Activated B cell treated with CpG ODN at 0.5 μM for 24 hours (primary cell): ENCODE data around the gene RAD51AP2. TPM values are rescaled to one million over a fixed set of nuclear protein-coding genes. Genes with fewer than 3 reads are reported as not detected.

ENCODE experiments used
- ATAC-seq: fragments of 200-7000 bp; cut with Tn5 transposase; one replicate; pipeline ENCODE4 v1.10.0; 2021; ENCODE audit warnings: low read depth, mild to moderate bottlenecking, moderate library complexity
- CTCF ChIA-PET: fragments of 350-600 bp; sonication (Branson Sonifier 250); formaldehyde crosslinking; loops from one replicate; lab custom pipeline; 2021; ENCODE audit warnings: antibody characterized with exemption; lab: Charles Lee
- POLR2A ChIA-PET: fragments of 350-600 bp; sonication (Branson Sonifier 250); formaldehyde crosslinking; loops from one replicate; lab custom pipeline; 2021; ENCODE audit warnings: antibody characterized with exemption; lab: Charles Lee
- DNase-seq: peaks from one replicate; pipeline ENCODE4 v3.0.0; 2022
- H3K27ac Mint-ChIP-seq: one replicate; pipeline ENCODE4 v1.8.0; 2020; ENCODE audit warnings: mixed read lengths
- H3K27me3 Mint-ChIP-seq: one replicate; pipeline ENCODE4 v1.8.0; 2021; ENCODE audit warnings: mixed read lengths
- H3K36me3 Mint-ChIP-seq: one replicate; pipeline ENCODE4 v1.8.0; 2021; ENCODE audit warnings: low read depth, mixed read lengths
- H3K4me1 Mint-ChIP-seq: one replicate; pipeline ENCODE4 v1.8.0; 2021; ENCODE audit warnings: mixed read lengths
- H3K4me3 Mint-ChIP-seq: one replicate; pipeline ENCODE4 v1.8.0; 2020; ENCODE audit warnings: mild to moderate bottlenecking, mixed read lengths
- H3K9me3 Mint-ChIP-seq: one replicate; pipeline ENCODE4 v1.8.0; 2020; ENCODE audit warnings: mixed read lengths
- CTCF ChIP-seq: fragments of 200-600 bp; IDR thresholded peaks from one replicate; pipeline ENCODE4 v1.8.0; 2022; ENCODE audit warnings: antibody characterized with exemption, mild to moderate bottlenecking
- intact Hi-C: fragments of 100-400 bp; cut with micrococcal nuclease; formaldehyde crosslinking; loops from one replicate; pipeline ENCODE4 v1.15.1; 2024
- total RNA-seq: library from RNA; stranded (reverse); gene quantifications from 2 replicates; pipeline ENCODE4 v1.2.3, GENCODE V29; 2022

The RAD51AP2 gene
- total RNA-seq, 1 donor from 2014 or later = not detected

GRCh38 chr2:17555150-17555549 is 36.9 kb upstream of the RAD51AP2 start:
- POLR2A ChIA-PET = no interaction called here
- no peak for ATAC-seq

GRCh38 chr2:17550907-17551306 is 32.7 kb upstream of the RAD51AP2 start:
- no peak overlapping the region for H3K4me3 Mint-ChIP-seq
- H3K9me3 Mint-ChIP-seq = no peaks in the 10 kb centered on the region
- H3K36me3 Mint-ChIP-seq = no peaks in the 10 kb centered on the region
- no peaks in the 10 kb centered on the region for H3K4me1 Mint-ChIP-seq
- H3K27ac Mint-ChIP-seq = no peak overlapping the region
- H3K27me3 Mint-ChIP-seq = peaks cover 20% of the 10 kb centered on the region
- ATAC-seq = no peak
- POLR2A ChIA-PET = no interaction called here
- DNase-seq = no peak
- no peak for TF ChIP-seq CTCF
- intact Hi-C loops = no loop called here
- CTCF ChIA-PET = no interaction called here

More at GRCh38 chr2:17555150-17555549, 36.9 kb upstream of the RAD51AP2 start:
- Mint-ChIP-seq H3K27me3 (peaks cover 5% of the 10 kb centered on the region), H3K9me3 (no peaks in the 10 kb centered on the region), H3K27ac (no peak overlapping the region), H3K36me3 (no peaks in the 10 kb centered on the region), H3K4me1 (no peaks in the 10 kb centered on the region), H3K4me3 (no peak overlapping the region)
- intact Hi-C loops = no loop called here
- no peak for TF ChIP-seq CTCF
- no peak for DNase-seq
- CTCF ChIA-PET = no interaction called here

- no peak for TF ChIP-seq CTCF
- POLR2A ChIA-PET = no interaction called here
- Mint-ChIP-seq H3K4me1 (no peaks in the 10 kb centered on the region), H3K27ac (no peak overlapping the region), H3K4me3 (no peak overlapping the region), H3K9me3 (no peaks in the 10 kb centered on the region), H3K27me3 (peaks cover 40% of the 10 kb centered on the region), H3K36me3 (no peaks in the 10 kb centered on the region)
- no peak for DNase-seq
- no peak for ATAC-seq
- CTCF ChIA-PET = no interaction called here
- intact Hi-C loops = no loop called here
Observed at GRCh38 chr2:17547737-17548136, 29.5 kb upstream of the RAD51AP2 start.

GRCh38 chr2:17547237-17547636 is 29.0 kb upstream of the RAD51AP2 start:
- intact Hi-C loops = no loop called here

More at GRCh38 chr2:17547237-17547636, 29.0 kb upstream of the RAD51AP2 start:
- ChIA-PET POLR2A (no interaction called here), CTCF (no interaction called here)
- Mint-ChIP-seq H3K9me3 (no peaks in the 10 kb centered on the region), H3K36me3 (no peaks in the 10 kb centered on the region), H3K4me1 (no peaks in the 10 kb centered on the region), H3K4me3 (no peak overlapping the region), H3K27me3 (peaks cover 44% of the 10 kb centered on the region), H3K27ac (no peak overlapping the region)
- no peak for TF ChIP-seq CTCF
- DNase-seq (no peak), ATAC-seq (no peak)
